GM18867 (cell line): ENCODE results near the gene RIBC2.
"Not testable (repeated sequence)": the region's sequence is repeated elsewhere in the genome, so short reads cannot be mapped to it uniquely, and the experiment has no call there.

Source experiments
- ATAC-seq: cut with Tn5 transposase; IDR thresholded peaks from one replicate; pipeline ENCODE4 v1.9.1; 2021; ENCODE audit warnings: mild to moderate bottlenecking, moderate library complexity; ENCODE audit not compliant: unreplicated experiment

RIBC2 gene

DNA sequence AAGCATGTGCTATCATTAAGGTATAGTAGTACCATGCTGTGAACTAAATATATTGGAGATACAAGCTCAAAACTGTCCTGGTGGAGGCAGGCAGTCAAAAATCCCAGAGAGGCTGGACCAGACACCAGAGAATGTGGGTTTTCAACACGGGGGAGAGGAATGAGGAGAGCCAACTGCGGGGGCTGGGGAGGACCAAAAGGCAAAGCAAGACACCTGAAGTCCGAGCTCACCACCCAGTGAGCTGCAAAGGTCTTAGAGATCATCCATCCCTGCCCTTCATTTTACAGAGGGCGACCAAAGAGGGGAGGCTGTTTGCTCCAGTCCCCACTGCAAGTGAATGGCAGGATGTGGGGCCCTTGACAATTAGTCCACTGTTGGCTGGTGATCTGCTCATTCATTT is 10.0 kb downstream of the RIBC2 start:
- ATAC-seq: no peak

DNA sequence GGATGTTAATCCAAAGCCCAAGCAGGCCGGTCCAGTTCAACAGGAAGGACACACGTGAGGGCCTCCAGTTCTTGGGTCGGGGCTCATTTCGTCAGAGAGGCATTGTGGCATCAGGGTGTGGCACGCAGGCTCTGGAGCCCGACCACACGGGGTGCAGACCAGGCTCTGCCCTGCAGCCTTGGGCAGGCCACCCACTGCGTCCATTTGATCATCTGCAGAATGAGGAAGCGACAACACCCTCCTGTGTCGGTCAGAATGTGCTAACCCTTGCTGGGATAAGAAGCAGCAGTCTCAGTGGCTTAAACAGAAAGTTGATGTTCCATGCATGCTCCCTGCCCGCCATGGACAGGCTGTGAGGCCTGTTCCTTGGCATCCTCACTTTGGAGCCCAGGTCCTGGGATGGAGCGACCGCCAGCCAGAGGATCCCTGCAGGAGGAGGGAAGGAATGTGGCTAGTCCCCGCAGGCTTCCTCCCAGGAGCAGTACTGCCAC is 10.8 kb downstream of the RIBC2 start:
- no peak for ATAC-seq

DNA sequence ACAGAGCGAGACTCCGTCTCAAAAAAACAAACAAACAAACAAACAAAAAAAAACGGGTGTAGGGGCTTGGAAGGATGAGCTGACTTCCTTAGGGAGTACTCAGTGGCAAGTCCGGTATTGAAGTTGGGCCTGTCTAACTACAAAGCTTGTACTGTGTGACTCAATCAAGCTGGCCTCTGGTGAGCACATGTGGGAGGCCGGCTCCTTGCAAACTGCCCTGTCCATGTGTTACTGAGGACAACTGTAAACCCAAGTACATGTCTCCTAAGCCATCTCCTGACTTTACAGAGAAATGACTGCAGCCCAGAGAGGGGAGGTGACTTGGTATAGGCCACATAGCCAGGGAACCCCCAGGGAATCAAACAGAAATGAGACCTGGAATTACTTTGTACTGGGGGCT is 11.6 kb downstream of the RIBC2 start:
- ATAC-seq: no peak

DNA sequence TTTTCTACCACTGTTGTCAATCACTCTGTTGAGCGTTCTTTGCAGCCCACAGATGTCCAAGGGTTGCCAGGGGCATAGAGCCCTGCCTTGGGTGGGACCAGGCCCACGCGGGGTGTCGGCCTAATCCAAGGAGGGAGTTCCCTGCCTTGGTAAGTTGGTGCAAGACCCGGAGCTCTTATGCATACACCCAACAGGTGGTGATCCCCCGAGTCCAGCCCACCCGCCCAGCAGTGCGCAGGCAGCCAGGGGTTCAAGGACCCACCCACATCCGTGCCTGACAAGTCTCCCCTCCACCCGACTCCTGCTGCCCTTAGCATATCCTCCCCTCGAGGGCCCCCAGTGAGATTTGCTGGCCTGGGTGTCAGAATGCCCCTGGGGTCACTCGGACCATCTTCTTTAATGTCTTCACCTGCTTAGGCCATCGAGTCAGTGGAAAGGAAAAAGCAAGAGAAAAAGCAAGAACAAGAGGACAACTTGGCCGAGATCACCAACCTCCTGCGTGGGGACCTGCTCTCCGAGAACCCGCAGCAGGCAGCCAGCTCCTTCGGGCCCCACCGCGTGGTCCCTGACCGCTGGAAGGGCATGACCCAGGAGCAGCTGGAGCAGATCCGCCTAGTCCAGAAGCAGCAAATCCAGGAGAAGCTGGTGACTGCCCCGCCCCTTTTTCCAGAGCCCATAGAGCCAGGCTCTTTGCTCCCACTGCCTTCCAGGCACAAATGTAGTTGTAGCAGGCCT is 12.2 kb downstream of the RIBC2 start:
- no peak for ATAC-seq

DNA sequence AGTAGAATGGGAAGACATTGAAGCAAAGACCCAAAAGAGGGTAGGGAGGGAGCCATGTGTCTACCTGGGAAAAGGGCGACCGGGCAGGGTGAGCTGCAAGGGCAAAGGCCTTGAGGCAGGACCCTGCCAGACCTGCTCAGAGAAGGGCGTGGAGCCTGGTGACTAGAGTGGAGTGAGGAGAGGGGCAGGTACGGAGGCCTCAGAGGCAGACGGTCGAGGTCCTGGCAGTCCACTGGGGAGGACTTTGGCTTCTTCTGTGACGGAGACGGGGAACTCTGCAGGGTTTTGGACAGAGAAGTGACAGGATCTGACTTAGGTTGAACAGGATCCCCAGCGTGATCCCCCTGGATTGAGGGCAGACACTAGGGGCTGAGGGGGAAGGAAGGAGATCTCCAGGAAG is 12.9 kb downstream of the RIBC2 start:
- no peak for ATAC-seq

DNA sequence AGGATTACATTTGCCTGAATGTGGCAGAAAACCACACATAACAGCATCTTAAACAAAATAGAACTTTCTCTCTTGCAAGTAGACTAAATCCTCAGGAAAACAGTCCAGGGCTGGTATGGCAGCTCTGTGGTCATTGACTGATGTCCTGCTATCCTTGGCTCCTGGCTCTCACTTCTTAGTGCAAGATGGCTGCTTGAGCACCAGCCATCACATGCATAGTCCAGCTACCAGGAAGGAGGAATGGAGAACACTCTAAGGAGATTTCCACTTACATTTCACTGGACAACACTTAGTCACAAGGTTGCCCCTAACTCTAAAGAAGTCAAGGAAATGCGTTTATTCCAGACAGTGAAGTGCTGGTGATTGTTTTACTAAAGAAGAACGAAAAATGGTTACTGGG is 13.6 kb downstream of the RIBC2 start:
- ATAC-seq: no peak

DNA sequence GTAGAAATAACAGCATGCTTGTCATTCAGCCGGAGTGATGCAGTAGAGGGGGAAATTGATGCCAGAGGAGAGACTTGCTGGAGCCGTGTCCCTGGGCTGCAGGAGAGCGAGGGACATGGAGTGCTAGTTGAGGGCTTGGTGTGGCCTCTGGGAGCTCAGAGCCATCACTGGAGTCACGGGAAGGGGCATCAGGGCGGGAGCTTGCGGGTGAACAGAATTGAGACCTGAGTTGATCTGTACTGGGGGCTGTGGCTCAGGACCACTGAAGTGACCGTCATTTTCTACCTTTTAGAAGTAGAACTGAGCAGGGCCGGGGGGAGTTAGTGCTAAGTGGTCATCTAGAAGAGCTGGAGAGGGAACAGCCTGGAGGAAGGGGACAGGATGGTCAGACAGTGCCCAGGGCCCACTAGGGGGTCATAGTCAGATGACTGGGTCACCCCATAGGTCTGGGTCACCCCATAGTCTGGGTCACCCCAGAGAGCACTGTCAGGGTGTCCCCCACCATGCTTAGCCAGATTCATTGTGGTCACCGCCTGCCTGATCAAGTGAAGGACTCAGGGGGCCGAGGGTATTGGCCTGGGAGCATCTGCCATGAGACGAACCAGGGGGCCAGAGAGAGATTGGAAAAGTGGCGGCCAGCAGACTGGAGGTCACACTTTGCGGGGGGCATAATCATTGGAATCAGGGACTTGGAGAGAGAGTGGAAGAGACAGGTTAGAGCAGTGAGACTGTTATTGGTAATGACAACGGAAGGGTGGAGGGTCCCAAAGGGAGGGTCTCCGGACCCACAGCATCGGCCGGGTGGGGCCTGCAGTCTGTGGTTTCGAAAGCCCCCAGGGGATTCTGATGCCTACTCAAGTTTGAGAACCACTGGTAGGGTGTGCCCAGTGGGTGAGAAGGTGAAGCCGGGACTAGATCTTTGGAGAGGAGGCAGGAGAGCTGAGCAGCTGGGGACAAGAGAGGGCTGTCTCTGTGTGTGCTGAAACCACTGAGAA is 15.2 kb downstream of the RIBC2 start:
- ATAC-seq: no peak

DNA sequence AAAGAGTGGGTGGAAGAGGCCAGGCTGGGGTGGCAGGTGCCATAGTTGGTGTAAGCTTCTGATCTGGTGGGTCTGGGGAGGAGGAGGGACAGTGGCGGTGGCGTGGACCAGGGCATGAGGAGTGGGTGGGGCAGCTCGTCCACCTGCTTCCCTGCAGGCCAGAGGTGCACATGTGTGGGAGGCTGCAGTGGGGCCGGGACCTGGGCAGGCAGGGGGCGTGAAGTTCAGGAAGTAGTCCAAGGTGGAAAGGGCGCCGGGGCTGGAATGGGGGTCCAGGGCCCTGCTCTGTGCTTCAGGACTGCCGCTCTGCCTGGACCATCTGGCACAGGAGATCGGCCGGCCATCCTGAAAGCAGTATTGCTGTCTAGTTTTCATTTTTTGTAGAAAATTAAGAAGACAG is 15.9 kb downstream of the RIBC2 start:
- no peak for ATAC-seq

DNA sequence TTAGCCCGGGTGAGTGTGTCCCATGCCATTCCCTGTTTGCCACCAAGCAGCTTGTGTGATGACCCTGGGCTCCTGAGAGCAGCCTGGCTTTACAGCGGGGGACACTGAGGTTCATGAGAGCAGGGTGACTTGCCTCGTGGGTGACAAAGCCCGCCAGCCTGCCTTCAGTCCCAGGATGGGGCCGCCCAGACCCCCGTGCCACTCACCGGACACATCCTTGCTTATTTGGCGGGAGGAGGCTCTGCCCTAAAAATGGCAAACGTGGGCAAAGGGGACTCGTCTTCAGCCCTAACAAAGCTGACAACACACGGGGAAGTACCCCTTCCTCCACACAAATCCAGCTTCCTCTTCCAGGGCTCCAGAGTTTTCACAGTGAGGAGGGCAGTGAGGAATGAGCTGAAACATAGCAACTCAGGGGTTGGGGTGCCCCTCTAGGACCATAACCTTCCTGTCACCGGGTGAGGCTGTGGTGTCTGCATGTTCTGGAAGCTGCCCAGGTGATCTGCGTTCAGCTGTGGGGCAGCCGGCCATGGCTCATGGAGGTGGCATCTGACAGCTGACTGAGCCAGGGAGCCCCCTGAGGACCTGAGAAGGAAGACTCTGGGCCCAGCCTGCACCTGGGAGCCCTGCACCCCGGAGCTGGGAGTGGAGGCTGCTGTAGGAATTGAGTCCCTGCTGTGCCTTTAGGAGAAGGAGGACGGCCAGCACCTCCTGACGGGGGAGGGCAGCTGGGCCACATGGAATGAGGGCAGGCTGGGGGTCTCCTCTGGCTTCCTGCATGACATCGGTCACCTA is 16.7 kb downstream of the RIBC2 start:
- ATAC-seq: no peak

DNA sequence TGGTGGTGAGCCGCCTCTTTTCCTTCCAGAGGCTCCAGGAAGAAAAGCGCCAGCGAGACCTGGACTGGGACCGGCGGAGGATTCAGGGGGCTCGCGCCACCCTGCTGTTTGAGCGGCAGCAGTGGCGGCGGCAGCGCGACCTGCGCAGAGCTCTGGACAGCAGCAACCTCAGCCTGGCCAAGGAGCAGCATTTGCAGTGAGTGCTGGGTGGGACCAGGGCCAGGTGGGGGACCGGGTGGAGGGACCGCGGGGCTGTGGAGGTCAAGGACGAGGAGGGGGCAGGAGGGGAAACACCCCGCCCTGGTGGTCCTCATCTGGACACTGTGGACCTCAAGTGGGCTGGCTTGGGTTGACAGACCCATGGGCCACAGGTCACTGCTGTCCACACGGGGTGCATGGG is 17.4 kb downstream of the RIBC2 start:
- ATAC-seq: no peak

DNA sequence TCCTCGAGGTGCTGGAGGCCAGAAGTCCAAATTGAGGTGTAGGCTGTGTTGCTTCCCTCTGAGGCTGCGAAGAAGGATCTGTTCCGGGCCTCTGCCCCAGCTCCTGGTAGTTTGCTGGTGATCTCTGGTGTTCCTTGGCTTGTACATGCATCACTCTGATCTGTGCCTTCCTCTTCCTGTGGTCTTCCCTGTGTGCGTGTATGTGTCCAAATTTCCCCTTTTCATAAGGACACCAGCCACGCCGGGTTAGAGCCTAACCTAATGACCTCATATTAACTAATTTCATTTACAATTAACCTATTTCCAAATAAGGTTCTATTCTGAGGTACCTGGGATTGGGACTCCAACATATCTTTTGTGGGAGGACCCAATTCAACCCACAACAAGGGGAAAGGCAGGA is 21.5 kb downstream of the RIBC2 start:
- no peak for ATAC-seq

DNA sequence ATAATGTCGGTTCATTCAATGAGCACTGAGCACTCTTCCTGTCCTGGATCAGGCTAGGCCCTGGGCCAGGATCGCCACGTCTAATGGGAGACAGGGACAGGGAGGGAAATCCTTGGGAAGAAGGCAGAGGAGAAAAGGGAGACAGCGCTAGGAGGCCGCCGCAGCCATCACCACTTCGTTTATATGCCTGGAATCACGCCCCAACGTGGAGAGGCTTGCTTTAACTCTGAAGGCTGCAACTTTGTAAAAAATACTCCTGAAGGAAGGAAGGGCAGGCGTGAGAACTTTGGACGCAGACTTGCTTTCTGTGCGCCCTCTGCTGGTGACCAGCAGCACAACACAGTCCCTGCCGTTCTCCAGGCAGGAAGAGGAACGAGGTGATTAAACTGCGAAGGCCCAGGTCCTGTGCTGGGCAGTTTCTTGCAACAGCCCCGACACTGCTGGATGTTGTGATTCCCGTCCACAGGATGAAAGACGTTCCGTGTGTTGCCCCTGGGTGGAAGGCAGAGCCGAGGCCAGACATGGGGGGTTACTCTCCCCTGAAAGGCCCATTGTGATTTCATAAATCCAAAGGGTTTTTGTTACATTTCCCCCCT is 22.1 kb downstream of the RIBC2 start:
- no peak for ATAC-seq

DNA sequence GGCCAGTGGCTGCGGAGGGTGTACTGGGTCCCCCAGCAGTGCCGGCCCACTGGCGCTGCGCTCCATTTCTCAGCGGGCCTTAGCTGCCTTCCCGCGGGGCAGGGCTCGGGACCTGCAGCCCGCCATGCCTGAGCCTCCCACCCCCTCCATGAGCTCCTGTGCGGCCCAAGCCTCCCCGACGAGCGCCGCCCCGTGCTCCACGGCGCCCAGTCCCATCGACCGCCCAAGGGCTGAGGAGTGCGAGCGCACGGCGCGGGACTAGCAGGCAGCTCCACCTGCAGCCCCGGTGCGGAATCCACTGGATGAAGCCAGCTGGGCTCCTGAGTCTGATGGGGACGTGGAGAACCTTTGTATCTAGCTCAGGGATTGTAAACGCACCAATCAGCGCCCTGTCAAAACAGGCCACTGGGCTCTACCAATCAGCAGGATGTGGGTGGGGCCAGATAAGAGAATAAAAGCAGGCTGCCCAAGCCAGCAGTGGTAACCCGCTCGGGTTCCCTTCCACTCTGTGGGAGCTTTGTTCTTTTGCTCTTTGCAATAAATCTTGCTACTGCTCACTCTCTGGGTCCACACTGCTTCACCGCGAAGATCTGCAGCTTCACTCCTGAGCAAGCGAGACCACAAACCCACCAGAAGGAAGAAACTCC is 23.5 kb downstream of the RIBC2 start:
- not testable (repeated sequence) for ATAC-seq

DNA sequence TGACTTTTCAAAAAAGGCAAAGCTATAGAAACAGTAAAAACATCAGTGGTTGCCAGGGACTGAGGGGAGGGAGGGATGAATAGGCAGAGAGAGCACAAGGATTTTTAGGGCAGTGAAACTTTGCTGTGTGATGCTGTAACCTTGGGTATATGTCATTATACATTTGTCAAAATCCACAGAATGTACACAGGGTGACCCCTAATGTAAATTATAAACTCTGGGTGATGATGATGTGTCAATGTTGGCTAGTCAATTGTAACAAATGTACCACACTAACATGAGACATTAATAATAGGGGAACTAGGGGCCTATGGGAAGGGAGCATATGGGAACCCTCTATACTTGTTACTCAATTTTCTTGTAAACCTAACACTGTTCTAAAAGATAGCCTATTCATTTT is 24.8 kb downstream of the RIBC2 start:
- ATAC-seq: no peak

DNA sequence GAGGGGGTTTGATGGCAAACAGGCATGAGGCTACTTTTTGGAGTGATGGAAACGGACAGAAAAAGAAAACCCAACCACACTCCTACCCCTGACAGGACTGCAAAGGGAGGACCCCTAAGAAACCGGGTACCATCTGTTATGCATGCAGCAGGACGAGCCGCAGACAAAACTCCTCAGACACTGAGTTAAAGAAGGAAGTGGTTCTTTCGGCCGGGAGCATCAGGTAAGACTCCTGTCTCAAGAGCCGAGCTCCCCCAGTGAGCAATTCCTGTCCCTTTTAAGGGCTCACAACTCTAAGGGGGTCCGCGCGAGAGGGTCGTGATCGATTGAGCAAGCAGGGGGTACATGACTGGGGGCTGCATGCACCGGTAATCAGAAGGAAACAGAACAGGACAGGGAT is 27.2 kb downstream of the RIBC2 start:
- not testable (repeated sequence) for ATAC-seq

DNA sequence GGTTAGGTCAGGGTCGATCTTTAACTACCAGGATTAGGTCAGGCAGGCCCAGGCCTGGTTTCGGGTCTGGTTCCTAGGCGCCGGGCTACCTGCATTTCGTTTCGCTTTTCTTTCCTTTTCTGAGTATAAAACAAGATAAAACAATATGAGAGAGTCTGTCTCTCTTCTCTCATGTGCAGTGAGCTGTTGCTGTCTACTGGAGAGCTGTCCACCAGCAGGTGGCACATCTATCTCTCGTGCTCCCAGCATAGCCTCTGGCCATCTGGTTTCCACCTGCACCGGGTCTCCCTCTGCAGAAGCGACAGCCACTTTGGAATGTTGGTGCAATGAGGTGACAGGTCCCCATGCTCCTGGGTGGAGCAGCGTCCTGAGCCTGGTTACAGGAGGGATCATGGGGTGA is 27.6 kb downstream of the RIBC2 start:
- no peak for ATAC-seq

DNA sequence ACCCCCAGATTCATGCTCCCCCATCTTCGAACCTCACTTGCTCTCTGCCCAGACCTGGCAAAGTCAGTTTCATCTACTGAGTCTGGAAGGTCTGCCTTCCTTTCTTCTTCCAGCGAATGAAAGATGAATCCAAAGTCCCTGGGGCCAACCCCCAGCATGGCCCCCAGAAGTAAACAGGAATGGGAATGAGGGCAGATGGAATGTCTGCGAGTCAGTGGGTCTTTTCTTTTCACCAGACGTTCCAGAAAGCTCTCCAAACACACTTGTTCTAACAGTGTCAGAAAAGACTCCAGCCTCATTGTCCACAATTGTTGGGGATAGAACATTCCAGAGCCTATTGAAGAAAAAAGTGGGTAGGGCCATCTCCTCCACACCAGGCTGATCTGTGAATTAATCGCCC is 28.6 kb downstream of the RIBC2 start:
- ATAC-seq: no peak

DNA sequence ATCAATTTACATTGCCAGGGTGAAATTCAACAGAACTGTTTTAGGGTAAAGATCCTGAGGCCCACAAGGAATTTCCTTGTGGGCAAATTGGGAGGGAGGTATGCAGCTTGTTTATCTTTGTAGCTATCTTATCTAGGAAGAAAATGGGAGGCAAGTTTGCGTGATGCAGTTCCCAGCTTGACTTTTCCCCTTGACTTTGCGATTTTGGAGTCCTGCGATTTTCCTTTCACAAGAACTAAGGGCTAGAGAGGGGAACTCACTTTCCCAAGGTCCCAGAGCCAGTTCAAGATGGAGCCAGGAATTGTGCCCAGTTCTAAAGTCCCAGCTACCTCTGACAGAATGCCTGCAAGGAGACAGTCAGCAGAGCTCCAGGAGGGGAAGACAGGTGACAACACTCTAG is 30.7 kb downstream of the RIBC2 start:
- no peak for ATAC-seq

DNA sequence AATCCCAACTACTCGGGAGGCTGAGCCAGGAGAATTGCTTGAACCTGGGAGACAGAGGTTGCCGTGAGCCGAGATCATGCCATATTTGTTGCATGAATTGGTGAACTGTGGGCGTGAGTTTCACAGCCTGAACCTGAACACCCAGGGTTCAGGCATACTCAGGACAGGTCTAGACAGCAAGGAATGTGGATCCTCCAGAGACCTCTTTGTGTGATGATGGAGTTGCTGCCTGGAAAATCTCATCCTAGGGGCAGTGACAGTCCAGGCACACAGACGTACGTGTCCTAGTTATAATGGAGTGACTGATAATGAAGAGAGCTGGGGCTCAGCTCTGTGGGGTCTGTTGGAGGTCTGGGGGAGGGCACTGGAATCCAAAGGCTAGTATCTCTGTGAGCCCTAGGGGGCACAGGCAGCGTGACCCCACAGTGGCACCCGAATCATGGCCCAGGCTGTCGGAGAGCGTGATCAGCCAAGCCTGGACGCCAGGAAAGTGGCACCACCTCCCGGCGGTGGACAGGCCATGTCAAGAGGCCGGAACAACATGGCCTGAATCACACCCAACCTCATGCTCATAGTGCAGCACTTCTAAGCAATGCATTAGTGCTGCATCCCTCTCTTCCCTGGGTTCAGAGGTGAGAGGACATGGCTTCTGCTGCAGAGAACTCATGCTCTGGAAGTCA is 31.7 kb downstream of the RIBC2 start:
- no peak for ATAC-seq

DNA sequence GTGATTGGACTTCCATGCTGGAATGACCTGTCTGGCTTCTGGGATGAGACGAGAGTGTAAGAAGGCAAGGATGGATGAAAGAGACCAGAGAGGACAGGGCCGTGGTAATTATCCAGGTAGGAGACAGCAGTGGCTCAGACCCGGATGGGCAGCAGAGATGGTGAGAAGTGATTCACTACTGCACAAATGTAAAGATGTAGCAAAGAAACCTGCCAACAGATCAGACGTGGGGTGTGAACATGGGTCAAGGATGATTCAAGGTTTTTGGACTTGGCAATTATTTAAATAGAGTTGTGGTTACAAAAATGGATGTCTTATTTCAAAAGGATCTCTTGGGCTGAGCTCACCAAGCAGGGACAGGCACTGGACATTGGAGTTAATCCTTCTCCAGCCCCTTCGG is 32.7 kb downstream of the RIBC2 start:
- ATAC-seq: no peak
